Measurements from ENCODE around the gene ZBTB7C.

ZBTB7C gene

GRCh38 chr18:48031641-48032040 is 377.5 kb downstream of the ZBTB7C start:
- TF ChIP-seq, protein P1, sequence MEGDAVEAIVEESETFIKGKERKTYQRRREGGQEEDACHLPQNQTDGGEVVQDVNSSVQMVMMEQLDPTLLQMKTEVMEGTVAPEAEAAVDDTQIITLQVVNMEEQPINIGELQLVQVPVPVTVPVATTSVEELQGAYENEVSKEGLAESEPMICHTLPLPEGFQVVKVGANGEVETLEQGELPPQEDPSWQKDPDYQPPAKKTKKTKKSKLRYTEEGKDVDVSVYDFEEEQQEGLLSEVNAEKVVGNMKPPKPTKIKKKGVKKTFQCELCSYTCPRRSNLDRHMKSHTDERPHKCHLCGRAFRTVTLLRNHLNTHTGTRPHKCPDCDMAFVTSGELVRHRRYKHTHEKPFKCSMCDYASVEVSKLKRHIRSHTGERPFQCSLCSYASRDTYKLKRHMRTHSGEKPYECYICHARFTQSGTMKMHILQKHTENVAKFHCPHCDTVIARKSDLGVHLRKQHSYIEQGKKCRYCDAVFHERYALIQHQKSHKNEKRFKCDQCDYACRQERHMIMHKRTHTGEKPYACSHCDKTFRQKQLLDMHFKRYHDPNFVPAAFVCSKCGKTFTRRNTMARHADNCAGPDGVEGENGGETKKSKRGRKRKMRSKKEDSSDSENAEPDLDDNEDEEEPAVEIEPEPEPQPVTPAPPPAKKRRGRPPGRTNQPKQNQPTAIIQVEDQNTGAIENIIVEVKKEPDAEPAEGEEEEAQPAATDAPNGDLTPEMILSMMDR (conservative IDR thresholded peaks at IDR 0.05; ENCODE audit: low read depth, low read length) = no peak
- H3K4me3 ChIP-seq (ENCODE audit: low read length) = no peak overlapping the region
- DNase-seq (ENCODE audit: low read depth) = no peak

- TF ChIP-seq, protein P1 (conservative IDR thresholded peaks at IDR 0.05; ENCODE audit: low read depth, low read length) = peak; percentile 91
- DNase-seq (ENCODE audit: low read depth) = no peak
- H3K4me3 ChIP-seq (ENCODE audit: low read length) = no peak overlapping the region
These were observed 378.3 kb downstream of the ZBTB7C start for GRCh38 chr18:48030616-48031480.

- TF ChIP-seq, protein P1 (conservative IDR thresholded peaks at IDR 0.05; ENCODE audit: low read depth, low read length) = no peak
- H3K4me3 ChIP-seq (ENCODE audit: low read length) = no peak overlapping the region
These were observed 379.7 kb downstream of the ZBTB7C start for GRCh38 chr18:48029296-48029986.

DNA sequence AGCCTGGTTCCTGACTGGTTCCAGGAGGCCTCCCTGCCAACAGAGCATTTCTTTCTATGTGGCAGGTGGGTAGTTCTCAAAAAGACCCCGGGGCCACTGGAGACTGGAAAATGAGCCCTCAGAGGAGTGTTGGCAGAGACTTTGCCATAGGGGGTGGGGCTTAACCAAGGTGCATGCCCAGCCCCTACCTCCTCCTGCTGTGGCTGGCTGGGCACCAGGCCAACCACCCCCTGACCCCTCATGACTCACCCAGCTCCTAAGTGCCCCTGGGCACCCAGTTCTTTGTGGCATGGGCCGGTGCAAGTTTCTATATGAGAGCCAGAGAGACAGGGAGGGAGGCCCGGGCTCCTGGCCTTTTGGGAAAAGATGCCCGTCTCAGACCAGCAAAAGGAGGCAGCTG is 380.5 kb downstream of the ZBTB7C start:
- DNase-seq (ENCODE audit: low read depth) = no peak
- TF ChIP-seq, protein P1 (conservative IDR thresholded peaks at IDR 0.05; ENCODE audit: low read depth, low read length) = no peak
- H3K4me3 ChIP-seq (ENCODE audit: low read length) = no peak overlapping the region

More at GRCh38 chr18:48029296-48029986, 379.7 kb downstream of the ZBTB7C start:
- DNase-seq (ENCODE audit: low read depth) = no peak

- DNase-seq (ENCODE audit: low read depth) = no peak
- TF ChIP-seq, protein P1 (conservative IDR thresholded peaks at IDR 0.05; ENCODE audit: low read depth, low read length) = no peak
- H3K4me3 ChIP-seq (ENCODE audit: low read length) = no peak overlapping the region
These were observed 381.1 kb downstream of the ZBTB7C start for GRCh38 chr18:48028081-48028480.

DNA sequence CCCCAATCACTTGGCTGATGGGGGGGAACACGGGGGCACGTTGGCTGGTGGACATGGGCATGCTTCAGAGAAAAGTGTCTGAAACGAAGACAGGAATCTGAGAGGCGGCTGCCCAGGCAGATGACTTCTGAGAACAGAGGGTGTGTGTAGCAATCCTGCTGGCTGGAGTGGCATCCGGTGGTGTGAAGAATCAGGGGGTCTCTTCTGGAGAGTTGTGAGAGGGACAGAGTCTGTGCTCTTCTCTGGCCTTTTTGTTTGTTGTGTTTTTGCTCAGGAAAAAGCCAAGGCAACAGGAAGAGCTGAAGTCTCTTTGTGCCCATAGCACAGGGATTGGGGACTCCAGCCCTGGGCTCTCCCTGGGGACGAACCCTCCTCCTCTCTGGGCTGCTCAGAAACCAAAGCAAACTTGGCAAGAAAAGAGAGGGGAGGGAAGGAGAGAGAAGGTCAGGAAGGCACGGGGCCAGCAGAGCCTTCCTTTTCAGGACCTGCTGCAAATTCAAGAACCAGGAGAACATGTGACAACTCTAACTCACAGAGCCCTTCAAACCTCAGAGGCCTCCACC is 381.7 kb downstream of the ZBTB7C start:
- no peak for DNase-seq (ENCODE audit: low read depth)
- TF ChIP-seq, protein P1 (conservative IDR thresholded peaks at IDR 0.05; ENCODE audit: low read depth, low read length) = no peak
- H3K4me3 ChIP-seq (ENCODE audit: low read length) = no peak overlapping the region
